Right atrium auricular region (tissue), 2 donors: ENCODE data around the gene OR5AN1. TPM values are rescaled to one million over a fixed set of nuclear protein-coding genes. Genes with fewer than 3 reads are reported as not detected.

Experiments
- DNase-seq: peaks from one replicate; pipeline ENCODE4 v3.0.0-alpha.2; 2019; ENCODE audit warnings: low spot score
- H3K27ac ChIP-seq, 2 donors: fragments of 200-600 bp; sonication (generic); 1 replicate in 1 of 2; 2 replicates in 1 of 2; pipeline ENCODE4 v1.5.1; 2016 to 2019
- H3K27me3 ChIP-seq, 2 donors: fragments of 200-600 bp; sonication (generic); one replicate each; pipeline versions ENCODE4 v1.5.1 to v1.6.0; 2017 to 2019
- H3K36me3 ChIP-seq: fragments of 200-600 bp; sonication (generic); one replicate; pipeline ENCODE4 v1.5.1; 2016
- H3K4me1 ChIP-seq, 2 donors: fragments of 200-600 bp; sonication (generic); one replicate each; pipeline versions ENCODE4 v1.5.1 to v1.6.0; 2017 to 2019
- H3K4me3 ChIP-seq, 2 donors: fragments of 200-600 bp; sonication (generic); 1 replicate in 1 of 2; 2 replicates in 1 of 2; pipeline ENCODE4 v1.5.1; 2017 to 2019; ENCODE audit warnings: mild to moderate bottlenecking in 1 of 2, moderate library complexity in 1 of 2
- H3K9me3 ChIP-seq, 2 donors: fragments of 200-600 bp; sonication (generic); one replicate each; pipeline ENCODE4 v1.5.1; 2019
- total RNA-seq, 2 donors: library from RNA; depleted of rRNA; stranded (reverse); fragments of >200 nt; gene quantifications; one replicate each; pipeline ENCODE4 v1.1.0, GENCODE V29; 2016
- TF ChIP-seq, protein P1 (sequence below), 2 donors: fragments of 200-600 bp; sonication (generic); IDR thresholded peaks; one replicate each; pipeline ENCODE4 v1.5.1; 2019; ENCODE audit warnings: antibody characterized with exemption in 2 of 2

Gene OR5AN1
- total RNA-seq, 2 donors from 2014 or later = not detected

DNA sequence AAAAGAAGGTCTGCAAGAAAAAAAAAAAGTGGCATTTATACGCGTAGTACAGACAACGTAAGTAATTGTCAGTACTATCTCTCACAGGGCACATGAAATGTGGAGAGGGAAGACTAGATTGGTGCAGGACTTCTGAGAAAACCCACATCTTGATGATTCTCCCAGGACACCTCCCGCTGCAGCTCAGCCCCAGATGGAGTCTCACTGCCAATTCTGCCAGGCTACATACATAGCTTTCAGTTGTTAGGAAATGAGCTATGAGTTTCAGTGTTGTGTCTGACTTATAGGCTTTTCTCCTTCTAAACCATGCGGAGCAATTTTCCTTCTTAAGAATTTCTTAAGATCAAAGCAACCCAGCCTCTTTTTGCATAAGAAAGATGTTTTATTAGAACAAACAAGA, 57.9 kb downstream of the OR5AN1 start:
- Histone ChIP-seq H3K4me3 (no peak overlapping the region), H3K27ac (no peak overlapping the region), H3K9me3 (no peaks in the 10 kb centered on the region), H3K4me1 (no peaks in the 10 kb centered on the region), H3K27me3 (no peaks in the 10 kb centered on the region), H3K36me3 (no peaks in the 10 kb centered on the region)
- TF ChIP-seq, protein P1, sequence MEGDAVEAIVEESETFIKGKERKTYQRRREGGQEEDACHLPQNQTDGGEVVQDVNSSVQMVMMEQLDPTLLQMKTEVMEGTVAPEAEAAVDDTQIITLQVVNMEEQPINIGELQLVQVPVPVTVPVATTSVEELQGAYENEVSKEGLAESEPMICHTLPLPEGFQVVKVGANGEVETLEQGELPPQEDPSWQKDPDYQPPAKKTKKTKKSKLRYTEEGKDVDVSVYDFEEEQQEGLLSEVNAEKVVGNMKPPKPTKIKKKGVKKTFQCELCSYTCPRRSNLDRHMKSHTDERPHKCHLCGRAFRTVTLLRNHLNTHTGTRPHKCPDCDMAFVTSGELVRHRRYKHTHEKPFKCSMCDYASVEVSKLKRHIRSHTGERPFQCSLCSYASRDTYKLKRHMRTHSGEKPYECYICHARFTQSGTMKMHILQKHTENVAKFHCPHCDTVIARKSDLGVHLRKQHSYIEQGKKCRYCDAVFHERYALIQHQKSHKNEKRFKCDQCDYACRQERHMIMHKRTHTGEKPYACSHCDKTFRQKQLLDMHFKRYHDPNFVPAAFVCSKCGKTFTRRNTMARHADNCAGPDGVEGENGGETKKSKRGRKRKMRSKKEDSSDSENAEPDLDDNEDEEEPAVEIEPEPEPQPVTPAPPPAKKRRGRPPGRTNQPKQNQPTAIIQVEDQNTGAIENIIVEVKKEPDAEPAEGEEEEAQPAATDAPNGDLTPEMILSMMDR (IDR thresholded peaks at IDR 0.05) = no peak
- no peak for DNase-seq

DNA sequence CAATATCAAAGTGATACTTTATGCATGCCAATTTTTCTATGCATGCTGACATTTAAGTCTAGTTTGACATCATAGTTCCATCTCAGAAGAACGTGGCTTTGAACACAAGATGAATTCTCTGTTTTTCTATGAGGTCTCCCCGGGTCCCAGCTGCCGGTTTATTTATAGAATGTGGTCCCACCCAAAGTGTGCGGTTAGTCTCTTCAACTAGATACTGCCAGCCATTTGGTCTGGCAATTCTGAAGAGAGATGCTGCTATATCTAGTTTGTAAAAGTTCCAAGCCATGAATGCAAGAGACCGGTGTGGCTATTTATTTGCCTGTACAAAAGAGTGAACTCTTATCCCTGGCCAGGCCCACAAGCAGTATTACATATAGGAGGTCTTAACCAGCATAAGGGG, 58.3 kb downstream of the OR5AN1 start:
- no peaks in the 10 kb centered on the region for H3K4me1 ChIP-seq
- no peaks in the 10 kb centered on the region for H3K36me3 ChIP-seq

DNA sequence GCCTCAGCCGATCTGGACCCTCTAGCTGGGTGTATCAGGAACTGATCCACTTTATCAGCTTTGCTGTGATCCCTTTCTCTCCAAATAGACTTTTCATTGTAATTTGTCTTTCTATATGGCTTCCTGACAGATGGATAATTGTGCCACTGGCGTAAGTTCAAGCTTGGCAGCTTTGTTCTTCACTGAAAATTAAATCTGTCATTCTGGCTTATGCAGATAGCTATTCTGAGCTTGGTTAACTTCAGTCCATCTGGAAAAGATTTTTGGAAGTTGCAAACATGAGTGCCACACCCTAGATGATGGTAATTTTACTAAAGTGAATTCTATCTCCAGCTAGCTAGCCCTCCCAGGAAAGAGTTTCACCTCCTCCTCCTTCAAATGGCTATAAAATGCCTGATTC, 59.5 kb downstream of the OR5AN1 start:
- Histone ChIP-seq H3K9me3 (no peaks in the 10 kb centered on the region), H3K27me3 (no peaks in the 10 kb centered on the region), H3K36me3 (no peaks in the 10 kb centered on the region), H3K4me1 (no peaks in the 10 kb centered on the region), H3K4me3 (no peak overlapping the region), H3K27ac (no peak overlapping the region)
- TF ChIP-seq, protein P1 (IDR thresholded peaks at IDR 0.05) = no peak
- no peak for DNase-seq

More for the DNA sequence above, 58.3 kb downstream of the OR5AN1 start:
- DNase-seq = no peak
- no peak overlapping the region for H3K4me3 ChIP-seq
- H3K9me3 ChIP-seq = no peaks in the 10 kb centered on the region
- H3K27ac ChIP-seq = no peak overlapping the region
- TF ChIP-seq, protein P1 (IDR thresholded peaks at IDR 0.05) = no peak
- H3K27me3 ChIP-seq = no peaks in the 10 kb centered on the region

Other genes starting within 250 kb of the OR5AN1 start
- 1 to 10 TPM; 4.5 to 9.5 TPM for gene FAM111A, start 216.0 kb upstream of the OR5AN1 start, total RNA-seq
- gene DTX4, start 186.8 kb upstream of the OR5AN1 start, total RNA-seq = 1 to 10 TPM; 1.0 to 2.1 TPM
- gene MPEG1, start 146.0 kb upstream of the OR5AN1 start, total RNA-seq = 10 to 100 TPM in 1 of 2 donors, 1 to 10 TPM in 1; 5.2 to 10.0 TPM
- not detected for gene OR5A2, start 67.5 kb downstream of the OR5AN1 start, total RNA-seq
- not detected for gene OR5A1, start 77.6 kb downstream of the OR5AN1 start, total RNA-seq
- gene OR4D6, start 98.1 kb downstream of the OR5AN1 start, total RNA-seq = not detected
- not detected for gene OR4D10, start 114.4 kb downstream of the OR5AN1 start, total RNA-seq
- gene OR4D11, start 144.7 kb downstream of the OR5AN1 start, total RNA-seq = not detected
- not detected for gene OR4D9, start 152.6 kb downstream of the OR5AN1 start, total RNA-seq